Measurements from ENCODE around the gene CCT6B.

CCT6B gene

GRCh38 chr17:34996422-34997285 is 35.4 kb upstream of the CCT6B start:
- Histone ChIP-seq H3K79me1 (ENCODE audit: low read length) (no peaks in the 10 kb centered on the region), H3K36me3 (ENCODE audit: control insufficient read depth, insufficient read depth, low read length) (peaks cover 48% of the 10 kb centered on the region), H3K18ac (ENCODE audit: low read length) (no peak overlapping the region), H2BK5ac (ENCODE audit: low read length) (no peak overlapping the region), H2BK120ac (ENCODE audit: low read depth, low read length) (no peak overlapping the region), H3K23ac (ENCODE audit: low read length) (no peak overlapping the region), H3K27me3 (ENCODE audit: insufficient read depth, low read length, poor library complexity) (no peaks in the 10 kb centered on the region), H2BK15ac (replicated peaks; ENCODE audit: low read depth) (no peak overlapping the region), H3K4ac (ENCODE audit: low read depth, low read length) (no peak overlapping the region), H3K79me2 (ENCODE audit: control insufficient read depth, insufficient read depth, low read length) (no peaks in the 10 kb centered on the region), H4K8ac (ENCODE audit: low read depth, low read length) (no peak overlapping the region), H3K4me2 (ENCODE audit: low read length) (no peak overlapping the region), H3K27ac (ENCODE audit: low read depth, low read length) (no peak overlapping the region), H4K5ac (ENCODE audit: low read length) (no peak overlapping the region), H3K9ac (ENCODE audit: low read length) (no peak overlapping the region), H3K4me3 (ENCODE audit: low read length) (no peak overlapping the region), H3K56ac (ENCODE audit: low read length) (no peak overlapping the region), H2AK5ac (ENCODE audit: low read length) (no peak overlapping the region), H3K4me1 (ENCODE audit: control insufficient read depth, low read depth, low read length) (no peaks in the 10 kb centered on the region)
- DNase-seq: no peak
- WGBS (ENCODE audit: extremely low coverage, insufficient coverage, low lambda C conversion rate): no CpG with 5 or more reads among the region's 3 CpGs

GRCh38 chr17:34993031-34993430 is 31.8 kb upstream of the CCT6B start:
- Histone ChIP-seq H4K5ac (ENCODE audit: low read length) (no peak overlapping the region), H4K8ac (ENCODE audit: low read depth, low read length) (no peak overlapping the region), H2AK5ac (ENCODE audit: low read length) (no peak overlapping the region), H3K79me1 (ENCODE audit: low read length) (no peaks in the 10 kb centered on the region), H3K4me2 (ENCODE audit: low read length) (no peak overlapping the region), H3K4me3 (ENCODE audit: low read length) (no peak overlapping the region), H3K27ac (ENCODE audit: low read depth, low read length) (no peak overlapping the region), H3K36me3 (ENCODE audit: control insufficient read depth, insufficient read depth, low read length) (peaks cover 36% of the 10 kb centered on the region), H3K23ac (ENCODE audit: low read length) (no peak overlapping the region), H2BK5ac (ENCODE audit: low read length) (no peak overlapping the region), H3K56ac (ENCODE audit: low read length) (no peak overlapping the region), H3K18ac (ENCODE audit: low read length) (no peak overlapping the region), H3K79me2 (ENCODE audit: control insufficient read depth, insufficient read depth, low read length) (no peaks in the 10 kb centered on the region), H3K9ac (ENCODE audit: low read length) (no peak overlapping the region), H3K27me3 (ENCODE audit: insufficient read depth, low read length, poor library complexity) (no peaks in the 10 kb centered on the region), H2BK15ac (replicated peaks; ENCODE audit: low read depth) (no peak overlapping the region), H2BK120ac (ENCODE audit: low read depth, low read length) (no peak overlapping the region), H3K4me1 (ENCODE audit: control insufficient read depth, low read depth, low read length) (no peaks in the 10 kb centered on the region), H3K4ac (ENCODE audit: low read depth, low read length) (no peak overlapping the region)
- no CpG with 5 or more reads among the region's 2 CpGs for WGBS (ENCODE audit: extremely low coverage, insufficient coverage, low lambda C conversion rate)
- DNase-seq: no peak

- no peak overlapping the region for H3K4ac ChIP-seq (ENCODE audit: low read depth, low read length)
- no peaks in the 10 kb centered on the region for H3K4me1 ChIP-seq (ENCODE audit: control insufficient read depth, low read depth, low read length)
- peaks cover 34% of the 10 kb centered on the region for H3K36me3 ChIP-seq (ENCODE audit: control insufficient read depth, insufficient read depth, low read length)
- no peak overlapping the region for H3K23ac ChIP-seq (ENCODE audit: low read length)
- H2AK5ac ChIP-seq (ENCODE audit: low read length): no peak overlapping the region
- no peak overlapping the region for H2BK120ac ChIP-seq (ENCODE audit: low read depth, low read length)
- H3K27me3 ChIP-seq (ENCODE audit: insufficient read depth, low read length, poor library complexity): no peaks in the 10 kb centered on the region
- H3K27ac ChIP-seq (ENCODE audit: low read depth, low read length): no peak overlapping the region
- no peak overlapping the region for H4K8ac ChIP-seq (ENCODE audit: low read depth, low read length)
- WGBS (ENCODE audit: extremely low coverage, insufficient coverage, low lambda C conversion rate): no CpG with 5 or more reads among the region's 3 CpGs
- DNase-seq: no peak
- H3K79me1 ChIP-seq (ENCODE audit: low read length): peaks cover 1% of the 10 kb centered on the region
- H3K9ac ChIP-seq (ENCODE audit: low read length): no peak overlapping the region
- no peak overlapping the region for H3K56ac ChIP-seq (ENCODE audit: low read length)
- no peak overlapping the region for H2BK5ac ChIP-seq (ENCODE audit: low read length)
- H3K79me2 ChIP-seq (ENCODE audit: control insufficient read depth, insufficient read depth, low read length): no peaks in the 10 kb centered on the region
- no peak overlapping the region for H4K5ac ChIP-seq (ENCODE audit: low read length)
- no peak overlapping the region for H3K4me3 ChIP-seq (ENCODE audit: low read length)
- no peak overlapping the region for H3K18ac ChIP-seq (ENCODE audit: low read length)
- no peak overlapping the region for H3K4me2 ChIP-seq (ENCODE audit: low read length)
- H2BK15ac ChIP-seq (replicated peaks; ENCODE audit: low read depth): no peak overlapping the region
Measured at GRCh38 chr17:34991606-34992005, 30.3 kb upstream of the CCT6B start.

DNA sequence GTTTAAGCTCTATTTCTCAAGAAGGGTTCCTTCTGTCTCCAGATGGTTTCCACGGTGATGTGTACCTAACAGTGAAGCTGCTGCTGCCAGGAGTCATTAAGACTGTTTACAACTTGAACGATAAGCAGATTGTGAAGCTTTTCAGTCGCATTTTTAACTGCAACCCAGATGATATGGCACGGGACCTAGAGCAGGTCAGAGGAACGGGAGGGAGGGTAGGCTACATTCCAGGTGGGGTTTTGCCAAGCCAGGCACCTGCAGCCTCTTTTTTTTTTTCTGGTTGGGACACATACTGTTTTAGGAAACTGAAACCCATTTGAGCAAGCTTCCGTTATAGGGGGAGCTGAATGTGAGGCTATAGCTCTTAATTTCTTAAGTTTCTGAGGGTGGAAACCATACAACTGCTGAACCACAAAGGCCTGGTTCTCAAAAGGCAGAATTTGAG is 29.7 kb upstream of the CCT6B start:
- Histone ChIP-seq H3K23ac (ENCODE audit: low read length) (no peak overlapping the region), H4K8ac (ENCODE audit: low read depth, low read length) (no peak overlapping the region), H3K4me3 (ENCODE audit: low read length) (no peak overlapping the region), H3K27ac (ENCODE audit: low read depth, low read length) (no peak overlapping the region), H3K27me3 (ENCODE audit: insufficient read depth, low read length, poor library complexity) (no peaks in the 10 kb centered on the region), H2AK5ac (ENCODE audit: low read length) (no peak overlapping the region), H3K36me3 (ENCODE audit: control insufficient read depth, insufficient read depth, low read length) (peaks cover 30% of the 10 kb centered on the region), H3K79me2 (ENCODE audit: control insufficient read depth, insufficient read depth, low read length) (no peaks in the 10 kb centered on the region), H4K5ac (ENCODE audit: low read length) (no peak overlapping the region), H3K56ac (ENCODE audit: low read length) (no peak overlapping the region), H2BK5ac (ENCODE audit: low read length) (no peak overlapping the region), H3K9ac (ENCODE audit: low read length) (no peak overlapping the region), H3K79me1 (ENCODE audit: low read length) (peaks cover 1% of the 10 kb centered on the region), H3K18ac (ENCODE audit: low read length) (no peak overlapping the region), H3K4me1 (ENCODE audit: control insufficient read depth, low read depth, low read length) (no peaks in the 10 kb centered on the region), H3K4ac (ENCODE audit: low read depth, low read length) (no peak overlapping the region), H2BK15ac (replicated peaks; ENCODE audit: low read depth) (no peak overlapping the region), H3K4me2 (ENCODE audit: low read length) (no peak overlapping the region), H2BK120ac (ENCODE audit: low read depth, low read length) (no peak overlapping the region)
- DNase-seq: no peak
- no CpG with 5 or more reads among the region's 6 CpGs for WGBS (ENCODE audit: extremely low coverage, insufficient coverage, low lambda C conversion rate)

DNA sequence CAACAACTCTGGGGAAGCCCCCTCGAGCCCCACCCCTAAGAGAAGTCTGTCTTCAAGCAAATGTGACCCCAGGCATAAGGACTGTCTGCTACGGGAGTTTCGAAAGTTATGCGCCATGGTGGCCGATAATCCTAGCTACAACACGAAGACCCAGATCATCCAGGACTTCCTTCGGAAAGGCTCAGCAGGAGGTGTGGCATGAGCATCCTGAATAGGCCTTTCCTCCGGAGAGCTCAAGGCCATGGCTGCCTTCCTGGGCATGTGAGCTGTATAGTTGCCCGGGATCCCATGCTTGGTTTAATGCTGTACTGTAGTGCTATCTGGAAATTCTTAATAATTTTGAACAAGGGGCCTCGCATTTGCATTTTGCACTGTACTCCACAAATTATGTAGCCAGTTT is 28.2 kb upstream of the CCT6B start:
- Histone ChIP-seq H3K9ac (ENCODE audit: low read length) (no peak overlapping the region), H3K4ac (ENCODE audit: low read depth, low read length) (no peak overlapping the region), H3K27me3 (ENCODE audit: insufficient read depth, low read length, poor library complexity) (no peaks in the 10 kb centered on the region), H2BK15ac (replicated peaks; ENCODE audit: low read depth) (no peak overlapping the region), H3K79me2 (ENCODE audit: control insufficient read depth, insufficient read depth, low read length) (no peaks in the 10 kb centered on the region), H2BK120ac (ENCODE audit: low read depth, low read length) (no peak overlapping the region), H4K8ac (ENCODE audit: low read depth, low read length) (no peak overlapping the region), H3K36me3 (ENCODE audit: control insufficient read depth, insufficient read depth, low read length) (peaks cover 23% of the 10 kb centered on the region), H3K27ac (ENCODE audit: low read depth, low read length) (no peak overlapping the region), H3K4me2 (ENCODE audit: low read length) (no peak overlapping the region), H2AK5ac (ENCODE audit: low read length) (no peak overlapping the region), H4K5ac (ENCODE audit: low read length) (no peak overlapping the region), H3K18ac (ENCODE audit: low read length) (no peak overlapping the region), H3K23ac (ENCODE audit: low read length) (no peak overlapping the region), H3K56ac (ENCODE audit: low read length) (no peak overlapping the region), H3K4me1 (ENCODE audit: control insufficient read depth, low read depth, low read length) (no peaks in the 10 kb centered on the region), H3K79me1 (ENCODE audit: low read length) (peaks cover 1% of the 10 kb centered on the region), H2BK5ac (ENCODE audit: low read length) (no peak overlapping the region), H3K4me3 (ENCODE audit: low read length) (no peak overlapping the region)
- no peak for DNase-seq
- WGBS (ENCODE audit: extremely low coverage, insufficient coverage, low lambda C conversion rate): no CpG with 5 or more reads among the region's 10 CpGs

DNA sequence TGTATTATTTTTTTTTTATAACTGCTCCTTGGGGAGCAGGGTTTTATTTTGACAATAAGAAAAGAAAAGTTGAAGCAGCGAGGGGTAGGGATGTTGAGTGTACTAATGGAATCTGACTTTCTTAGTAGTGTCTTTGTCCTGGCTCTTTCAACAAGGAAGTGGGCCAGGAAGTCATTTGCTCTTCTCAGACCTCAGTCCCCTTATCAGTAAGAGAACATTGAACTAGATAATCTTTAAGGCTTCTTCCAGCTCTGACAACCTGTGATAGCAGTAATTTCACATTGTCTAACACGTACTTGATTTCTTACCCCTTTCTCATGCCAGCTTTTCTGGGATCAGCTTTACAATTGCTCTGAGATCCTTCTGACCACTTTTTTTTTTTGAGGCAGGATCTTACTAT is 27.4 kb upstream of the CCT6B start:
- Histone ChIP-seq H4K8ac (ENCODE audit: low read depth, low read length) (no peak overlapping the region), H2BK120ac (ENCODE audit: low read depth, low read length) (no peak overlapping the region), H3K27me3 (ENCODE audit: insufficient read depth, low read length, poor library complexity) (no peaks in the 10 kb centered on the region), H3K9ac (ENCODE audit: low read length) (no peak overlapping the region), H2AK5ac (ENCODE audit: low read length) (no peak overlapping the region), H3K4me2 (ENCODE audit: low read length) (no peak overlapping the region), H3K79me1 (ENCODE audit: low read length) (peaks cover 1% of the 10 kb centered on the region), H3K4me1 (ENCODE audit: control insufficient read depth, low read depth, low read length) (no peaks in the 10 kb centered on the region), H3K23ac (ENCODE audit: low read length) (no peak overlapping the region), H4K5ac (ENCODE audit: low read length) (no peak overlapping the region), H3K4ac (ENCODE audit: low read depth, low read length) (no peak overlapping the region), H3K18ac (ENCODE audit: low read length) (no peak overlapping the region), H2BK15ac (replicated peaks; ENCODE audit: low read depth) (no peak overlapping the region), H3K56ac (ENCODE audit: low read length) (no peak overlapping the region), H3K36me3 (ENCODE audit: control insufficient read depth, insufficient read depth, low read length) (peaks cover 17% of the 10 kb centered on the region), H3K27ac (ENCODE audit: low read depth, low read length) (no peak overlapping the region), H3K79me2 (ENCODE audit: control insufficient read depth, insufficient read depth, low read length) (no peaks in the 10 kb centered on the region), H3K4me3 (ENCODE audit: low read length) (no peak overlapping the region), H2BK5ac (ENCODE audit: low read length) (no peak overlapping the region)
- WGBS (ENCODE audit: extremely low coverage, insufficient coverage, low lambda C conversion rate): no CpG with 5 or more reads among the region's 2 CpGs
- no peak for DNase-seq
